ENCODE data around the gene DPH3.
"Not testable (repeated sequence)": the region's sequence is repeated elsewhere in the genome, so short reads cannot be mapped to it uniquely, and the experiment has no call there.

DPH3 gene

DNA sequence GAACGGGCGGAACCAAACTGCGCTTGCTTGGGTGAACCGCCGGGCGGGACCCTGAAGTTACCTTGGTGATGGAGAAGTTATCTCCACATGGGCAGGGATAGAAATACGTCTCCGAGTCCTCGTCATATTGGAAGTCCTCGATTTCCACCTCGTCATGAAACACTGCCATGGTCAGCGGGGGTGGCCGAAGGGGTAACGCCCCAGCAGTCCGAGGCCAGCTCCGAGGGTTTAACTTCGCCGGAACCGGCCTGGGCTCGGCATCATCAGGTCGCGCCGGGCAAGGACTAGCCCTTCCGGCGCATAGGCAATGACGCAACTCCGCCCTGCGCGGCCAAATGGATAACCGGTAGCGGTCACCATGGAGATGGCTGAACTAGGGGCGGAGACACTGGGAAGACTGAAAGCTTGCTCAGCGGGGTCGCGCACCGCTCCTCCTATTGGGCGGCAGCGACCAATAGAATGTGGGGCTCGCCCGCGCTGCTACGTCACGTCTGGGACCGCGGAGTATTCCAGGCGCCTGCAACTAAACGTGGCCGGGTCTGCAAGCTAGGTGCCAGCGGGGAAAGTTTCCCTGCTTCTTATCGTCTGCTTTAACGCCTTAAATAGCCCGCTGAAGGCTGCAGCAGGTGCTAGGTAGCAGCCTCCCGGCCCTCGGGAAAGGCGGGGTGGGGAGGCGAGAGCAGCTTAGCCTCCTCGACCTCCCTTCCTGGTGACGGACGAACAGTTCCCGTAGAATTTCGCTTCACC lies at the start of gene DPH3, which contains the start of gene OXNAD1:
Gene DPH3, minus strand, starts transcription at position 236 of the 747 bp plus-strand sequence. Its CDS starts 67 bp downstream, at position 169.
Gene OXNAD1, plus strand, starts transcription at position 505 of the 747 bp plus-strand sequence. CDS start 5,741 bp downstream, outside the sequence.
- TF ChIP-seq, protein P1, sequence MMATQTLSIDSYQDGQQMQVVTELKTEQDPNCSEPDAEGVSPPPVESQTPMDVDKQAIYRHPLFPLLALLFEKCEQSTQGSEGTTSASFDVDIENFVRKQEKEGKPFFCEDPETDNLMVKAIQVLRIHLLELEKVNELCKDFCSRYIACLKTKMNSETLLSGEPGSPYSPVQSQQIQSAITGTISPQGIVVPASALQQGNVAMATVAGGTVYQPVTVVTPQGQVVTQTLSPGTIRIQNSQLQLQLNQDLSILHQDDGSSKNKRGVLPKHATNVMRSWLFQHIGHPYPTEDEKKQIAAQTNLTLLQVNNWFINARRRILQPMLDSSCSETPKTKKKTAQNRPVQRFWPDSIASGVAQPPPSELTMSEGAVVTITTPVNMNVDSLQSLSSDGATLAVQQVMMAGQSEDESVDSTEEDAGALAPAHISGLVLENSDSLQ (IDR thresholded peaks at IDR 0.05), result peak; percentile 90
- no peak for TF ChIP-seq FOXA1 (IDR thresholded peaks at IDR 0.05)
- TF ChIP-seq LEF1 (IDR thresholded peaks at IDR 0.05; ENCODE audit: borderline replicate concordance), result no peak
- no peak for TF ChIP-seq SP1 (IDR thresholded peaks at IDR 0.05)
- no peak for TF ChIP-seq FOXK2 (IDR thresholded peaks at IDR 0.05)
- no peak for TF ChIP-seq SUZ12 (IDR thresholded peaks at IDR 0.05)
- peak; percentile 85; the same call in 1 of the 2 replicates for TF ChIP-seq ELF4 (IDR thresholded peaks at IDR 0.05)
- peak; percentile 53 for TF ChIP-seq L3MBTL2 (conservative IDR thresholded peaks at IDR 0.05)
- no peak for TF ChIP-seq HDGF (IDR thresholded peaks at IDR 0.05; ENCODE audit: borderline replicate concordance)
- TF ChIP-seq TARDBP (IDR thresholded peaks at IDR 0.05), result no peak
- ChIA-PET CTCF (interaction anchor here (0.7 to 1.7 kb wide), 2 partner anchors 286 to 671 kb away, joined by 3 to 7 read pairs; no protein-coding TSS in a partner anchor), POLR2A (interaction anchor here (1.0 to 1.7 kb wide), 8 partner anchors 10 to 322 kb away, joined by 3 to 8 read pairs (median 4); no protein-coding TSS in a partner anchor)
- peak; percentile 98 for DNase-seq (ENCODE audit: extremely low spot score)

DNA sequence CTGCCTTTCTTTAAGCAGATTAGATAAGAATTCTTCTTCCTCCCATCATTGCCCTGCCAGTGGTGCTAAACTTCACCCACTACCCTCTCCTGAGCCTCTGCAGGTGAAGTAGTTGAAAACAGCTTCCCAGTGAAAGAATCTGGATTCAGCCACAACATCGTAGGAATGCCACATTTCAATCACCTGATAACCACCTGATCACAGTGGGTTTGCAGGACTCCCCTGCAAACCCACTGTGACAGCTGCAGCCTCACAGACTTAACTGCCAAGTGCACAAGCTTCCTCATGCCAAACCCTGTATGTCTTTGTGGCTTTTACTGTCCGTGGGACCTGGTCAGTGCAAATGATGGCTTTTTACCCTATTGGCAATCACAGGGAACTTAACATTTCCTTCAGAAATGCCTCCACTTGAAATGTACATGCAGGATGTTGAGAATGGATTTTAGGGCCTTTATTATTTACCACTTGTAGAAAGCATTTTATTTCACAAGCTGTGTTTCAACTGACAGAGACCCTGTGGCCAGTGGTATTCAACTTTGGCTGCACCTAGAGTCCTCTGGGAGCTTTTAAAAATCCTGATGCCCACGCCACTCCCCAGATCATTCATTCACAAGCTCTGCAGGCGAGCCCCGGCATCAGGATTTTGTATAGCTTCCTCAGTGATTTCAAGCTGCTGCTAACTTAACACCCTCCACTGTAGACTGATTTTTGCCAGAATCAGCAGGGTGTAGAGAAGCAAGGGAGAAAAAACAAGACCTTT lies 49.3 kb upstream of the DPH3 start:
- CTCF ChIA-PET, result no interaction called here
- no peak for TF ChIP-seq FOXA1 (IDR thresholded peaks at IDR 0.05)
- no peak for TF ChIP-seq LEF1 (IDR thresholded peaks at IDR 0.05; ENCODE audit: borderline replicate concordance)
- no peak for TF ChIP-seq NFRKB (IDR thresholded peaks at IDR 0.05)
- TF ChIP-seq SUZ12 (IDR thresholded peaks at IDR 0.05), result no peak
- TF ChIP-seq ZNF384 (IDR thresholded peaks at IDR 0.05), result no peak
- TF ChIP-seq ARNT (IDR thresholded peaks at IDR 0.05), result no peak
- no peak for TF ChIP-seq FOXK2 (IDR thresholded peaks at IDR 0.05)
- TF ChIP-seq BHLHE40 (IDR thresholded peaks at IDR 0.05; ENCODE audit: borderline replicate concordance), result no peak
- TF ChIP-seq L3MBTL2 (conservative IDR thresholded peaks at IDR 0.05), result no peak
- POLR2A ChIA-PET, result no interaction called here
- DNase-seq (ENCODE audit: extremely low spot score), result no peak

DNA sequence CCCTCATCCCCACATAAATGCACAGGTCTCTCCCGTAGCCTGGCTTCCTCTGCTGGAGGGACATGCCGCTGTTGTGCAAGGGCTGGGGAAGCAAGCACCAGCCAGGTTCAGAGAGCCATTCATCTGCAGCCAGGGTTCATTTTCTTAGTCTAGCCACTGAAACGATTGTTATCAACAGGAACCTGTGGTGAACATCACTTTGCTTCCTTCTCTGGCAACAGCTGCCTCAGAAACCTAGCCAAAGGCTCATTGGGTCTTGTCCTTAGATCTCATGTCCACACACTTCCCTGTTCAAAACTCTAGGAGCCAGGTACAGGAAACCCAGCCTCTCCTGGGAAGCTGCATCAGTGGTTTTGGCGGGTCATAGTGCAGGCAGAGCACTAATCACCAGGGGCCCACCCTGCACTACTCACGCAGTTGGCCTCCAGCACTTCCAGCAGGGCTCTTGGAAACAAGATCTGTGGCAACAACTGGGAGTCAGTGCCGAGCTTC lies 47.3 kb upstream of the DPH3 start:
- ChIA-PET CTCF (no interaction called here), POLR2A (no interaction called here)
- TF ChIP-seq HDGF (IDR thresholded peaks at IDR 0.05; ENCODE audit: borderline replicate concordance), result no peak
- no peak for TF ChIP-seq CTBP1 (IDR thresholded peaks at IDR 0.05; ENCODE audit: borderline replicate concordance)
- TF ChIP-seq NFRKB (IDR thresholded peaks at IDR 0.05), result no peak
- no peak for TF ChIP-seq ELF4 (IDR thresholded peaks at IDR 0.05)
- TF ChIP-seq SP1 (IDR thresholded peaks at IDR 0.05), result no peak
- TF ChIP-seq ZNF384 (IDR thresholded peaks at IDR 0.05), result no peak
- no peak for TF ChIP-seq ARNT (IDR thresholded peaks at IDR 0.05)
- no peak for TF ChIP-seq FOXK2 (IDR thresholded peaks at IDR 0.05)
- TF ChIP-seq SUZ12 (IDR thresholded peaks at IDR 0.05), result no peak
- TF ChIP-seq TARDBP (IDR thresholded peaks at IDR 0.05), result no peak
- TF ChIP-seq BHLHE40 (IDR thresholded peaks at IDR 0.05; ENCODE audit: borderline replicate concordance), result no peak
- TF ChIP-seq LEF1 (IDR thresholded peaks at IDR 0.05; ENCODE audit: borderline replicate concordance), result no peak
- no peak for TF ChIP-seq FOXA1 (IDR thresholded peaks at IDR 0.05)
- no peak for TF ChIP-seq L3MBTL2 (conservative IDR thresholded peaks at IDR 0.05)
- TF ChIP-seq, protein P1 (IDR thresholded peaks at IDR 0.05), result no peak
- no peak for TF ChIP-seq FOXM1 (IDR thresholded peaks at IDR 0.05; ENCODE audit: borderline replicate concordance)
- DNase-seq (ENCODE audit: extremely low spot score), result no peak

DNA sequence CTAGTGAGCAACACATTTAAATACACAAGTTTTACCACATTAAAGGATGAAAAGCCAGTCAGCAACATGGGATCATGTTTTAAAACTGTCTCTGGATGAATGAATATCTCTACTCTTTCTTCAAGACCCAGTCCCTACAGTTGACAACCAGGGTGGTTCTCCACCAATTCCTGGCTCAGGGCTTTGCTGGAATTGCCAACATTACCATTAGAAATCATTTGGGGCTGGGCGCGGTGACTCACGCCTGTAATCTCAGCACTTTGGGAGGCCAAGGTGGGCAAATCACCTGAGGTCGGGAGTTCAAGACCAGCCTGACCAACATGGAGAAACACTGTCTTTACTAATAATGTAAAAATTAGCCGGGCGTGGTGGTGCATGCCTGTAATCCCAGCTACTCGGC lies 45.7 kb upstream of the DPH3 start:
- CTCF ChIA-PET; POLR2A ChIA-PET; DNase-seq (ENCODE audit: extremely low spot score): not testable (repeated sequence)

DNA sequence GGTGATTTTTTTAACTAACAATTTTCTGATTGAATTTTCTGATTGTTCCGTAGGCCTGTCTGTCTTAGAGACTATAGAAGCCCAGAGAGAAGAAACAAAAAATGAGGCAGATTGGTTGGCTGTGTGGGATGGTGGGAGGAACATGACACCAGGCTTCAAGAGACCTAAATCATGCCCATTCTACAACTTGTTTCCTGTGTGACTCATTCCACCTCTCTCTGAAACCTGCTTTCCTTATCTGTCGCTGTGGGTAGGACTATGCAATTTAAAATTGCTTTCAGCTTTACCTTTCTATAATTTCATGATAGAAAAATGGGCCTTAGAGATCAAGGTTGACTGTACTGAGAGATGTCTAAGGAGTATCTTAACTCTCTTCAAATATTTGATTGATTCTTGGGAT lies 44.8 kb upstream of the DPH3 start:
- no peak for DNase-seq (ENCODE audit: extremely low spot score)
- TF ChIP-seq ELF4 (IDR thresholded peaks at IDR 0.05), result no peak
- TF ChIP-seq FOXK2 (IDR thresholded peaks at IDR 0.05), result no peak
- TF ChIP-seq, protein P1 (IDR thresholded peaks at IDR 0.05), result no peak
- TF ChIP-seq SP1 (IDR thresholded peaks at IDR 0.05), result no peak
- no peak for TF ChIP-seq ARNT (IDR thresholded peaks at IDR 0.05)
- no peak for TF ChIP-seq CTBP1 (IDR thresholded peaks at IDR 0.05; ENCODE audit: borderline replicate concordance)
- ChIA-PET POLR2A (no interaction called here), CTCF (interaction anchor here (0.8 kb wide), 1 partner anchor 332 kb away, joined by 5 read pairs; no protein-coding TSS in a partner anchor)

DNA sequence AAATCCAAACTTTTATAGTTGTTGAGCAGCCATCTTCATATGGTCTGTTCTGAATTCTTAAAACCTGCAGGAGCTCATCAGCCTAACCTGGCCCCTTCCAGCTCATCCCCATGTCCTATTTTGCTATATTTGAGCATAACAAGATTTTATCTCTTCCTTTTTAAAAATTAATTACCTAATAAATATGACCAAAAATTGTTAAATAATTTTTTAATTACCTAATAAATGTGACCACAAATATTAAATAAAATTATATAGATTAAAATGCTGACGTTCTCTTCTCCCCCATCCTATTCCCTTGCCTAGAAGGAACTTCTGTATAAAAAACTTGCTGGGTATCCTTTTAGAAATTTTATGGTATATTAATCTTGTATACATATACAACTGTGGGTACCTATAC lies 44.0 kb upstream of the DPH3 start:
- DNase-seq (ENCODE audit: extremely low spot score), result no peak
- ChIA-PET POLR2A (no interaction called here), CTCF (no interaction called here)
- no peak for TF ChIP-seq CTBP1 (IDR thresholded peaks at IDR 0.05; ENCODE audit: borderline replicate concordance)
- TF ChIP-seq, protein P1 (IDR thresholded peaks at IDR 0.05), result no peak
- no peak for TF ChIP-seq BHLHE40 (IDR thresholded peaks at IDR 0.05; ENCODE audit: borderline replicate concordance)

Measured in HEK293T (cell line).